Gastroesophageal sphincter (tissue), 3 donors: ENCODE measurements around the gene MAP3K21.

ENCODE experiments used
- CTCF ChIP-seq, 4 experiments: fragments of 200-600 bp in 2 of 4; fragments of 450-650 bp in 2 of 4; sonication (generic) in 1 of 4; IDR thresholded peaks; one replicate each; pipeline ENCODE4 v1.5.1; 2017 to 2019; ENCODE audit warnings: antibody characterized with exemption in 4 of 4, mild to moderate bottlenecking in 2 of 4, moderate library complexity in 2 of 4
- POLR2A ChIP-seq, 2 donors: fragments of 450-650 bp; IDR thresholded peaks; one replicate each; pipeline ENCODE4 v1.6.1; 2017; ENCODE audit warnings: antibody characterized with exemption in 2 of 2, mild to moderate bottlenecking in 2 of 2, moderate library complexity in 1 of 2
- POLR2AphosphoS5 ChIP-seq: sonication (generic); formaldehyde crosslinking; IDR thresholded peaks from one replicate; pipeline ENCODE4 v1.6.1; 2017; ENCODE audit warnings: antibody characterized with exemption

GRCh38 chr1:233432916-233433315, 105.4 kb downstream of the MAP3K21 start:
- TF ChIP-seq POLR2A (IDR thresholded peaks at IDR 0.05) (no peak), CTCF (IDR thresholded peaks at IDR 0.05) (no peak), POLR2AphosphoS5 (no peak)
